Islet precursor cell (in vitro differentiated cells): ENCODE measurements around the gene BUB3.

Source experiments
- DNase-seq: peaks from one replicate; pipeline ENCODE4 v3.0.0-alpha.2; 2018

The BUB3 gene

DNA sequence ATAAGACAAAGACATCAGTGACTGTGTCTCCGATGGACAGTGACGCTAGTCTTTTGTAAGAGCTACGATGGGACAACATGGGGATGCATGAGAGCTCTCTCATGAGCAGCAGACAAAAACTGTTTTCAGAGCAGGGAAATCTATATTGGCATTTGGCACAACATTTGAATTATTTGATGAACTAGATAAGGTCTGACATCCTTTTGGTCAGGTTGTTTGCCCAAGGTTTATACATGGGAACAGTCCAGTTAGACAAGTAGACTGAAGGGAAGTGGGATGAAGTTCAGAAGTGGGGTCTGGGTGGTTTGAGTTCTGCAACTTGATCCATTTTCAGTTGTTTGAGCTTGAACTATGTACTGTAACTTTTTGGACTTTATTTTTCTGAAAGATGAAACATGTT lies 50.8 kb downstream of the BUB3 start:
- DNase-seq, result no peak

DNA sequence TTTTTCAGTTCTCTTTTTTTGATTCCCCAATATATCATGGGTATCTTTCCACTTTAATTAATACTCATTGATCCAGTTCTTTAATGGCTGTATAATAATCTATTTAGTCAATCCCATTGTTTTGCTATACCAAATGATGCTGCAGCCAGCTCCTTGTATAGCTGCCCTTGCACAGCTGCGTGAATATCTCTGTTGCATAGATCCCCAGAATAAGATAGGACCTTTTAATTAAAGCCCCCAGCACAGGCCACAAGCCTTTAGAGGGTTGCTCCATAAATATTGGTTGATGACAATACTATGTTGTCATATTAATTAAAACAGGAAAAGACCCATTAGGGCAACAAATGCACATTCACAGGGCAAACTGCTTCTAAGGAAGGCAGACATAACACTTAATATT lies 57.9 kb downstream of the BUB3 start:
- no peak for DNase-seq

DNA sequence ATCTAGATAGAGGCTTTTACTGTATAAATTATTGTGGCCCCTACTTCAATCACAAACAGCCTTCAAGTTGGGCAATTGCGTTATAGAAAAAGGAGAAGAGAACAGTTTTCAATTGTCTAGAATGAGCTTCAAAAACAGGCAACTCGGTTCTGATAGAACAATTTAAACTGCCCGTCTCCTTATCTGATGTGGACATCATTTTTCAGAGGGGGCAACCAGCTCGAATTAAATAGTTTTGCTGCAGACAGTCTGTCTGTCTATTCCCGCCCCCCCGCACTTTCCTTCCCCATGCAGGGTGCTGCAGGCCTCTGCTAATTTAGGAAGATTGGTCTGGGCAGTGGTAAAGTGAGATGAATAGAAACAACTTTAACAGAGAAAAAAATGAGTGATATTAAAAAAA lies 58.4 kb downstream of the BUB3 start:
- no peak for DNase-seq

DNA sequence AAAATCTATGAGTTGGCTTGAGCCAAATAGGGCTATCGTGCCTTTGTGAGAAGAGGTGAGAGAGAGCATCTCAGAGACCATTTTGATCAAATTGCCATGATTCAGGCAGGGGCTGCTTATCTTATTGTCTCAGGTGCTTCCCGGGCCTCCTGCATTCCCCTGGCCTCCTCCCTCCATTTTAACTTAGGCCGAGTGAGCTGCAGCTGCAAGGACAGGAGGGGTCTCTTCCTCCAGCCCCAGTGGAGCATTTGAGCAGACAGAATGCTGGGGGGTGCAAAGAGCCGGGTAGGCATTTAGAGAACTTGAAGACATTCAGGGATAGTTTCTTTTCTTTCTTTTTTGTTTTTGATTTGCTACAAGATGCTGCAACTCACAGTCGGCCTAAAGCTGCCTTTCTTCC lies 59.0 kb downstream of the BUB3 start:
- no peak for DNase-seq
